HEK293 (cell line): ENCODE measurements around the gene ATG12.

Source experiments
- FEZF1 ChIP-seq: fragments of 450-650 bp; formaldehyde crosslinking; IDR thresholded peaks from 2 replicates; pipeline ENCODE4 v1.5.1; 2016; ENCODE audit warnings: missing biosample characterization, missing genetic modification characterization
- HOXD13 ChIP-seq: sonication (generic); formaldehyde crosslinking; IDR thresholded peaks from 2 replicates; pipeline ENCODE4 v1.8.0; 2022; ENCODE audit warnings: missing genetic modification reagents, borderline replicate concordance
- MZF1 ChIP-seq: fragments of 450-650 bp; formaldehyde crosslinking; IDR thresholded peaks from 2 replicates; pipeline ENCODE4 v1.5.1; 2017; ENCODE audit warnings: missing biosample characterization, missing genetic modification characterization, borderline replicate concordance
- OSR2 ChIP-seq: fragments of 450-650 bp; formaldehyde crosslinking; IDR thresholded peaks from 2 replicates; pipeline ENCODE4 v1.5.1; 2016; ENCODE audit warnings: missing biosample characterization, missing genetic modification characterization
- OVOL3 ChIP-seq: fragments of 450-650 bp; formaldehyde crosslinking; IDR thresholded peaks from 2 replicates; pipeline ENCODE4 v1.5.1; 2016; ENCODE audit warnings: missing biosample characterization, missing genetic modification characterization
- RBAK ChIP-seq: fragments of 450-650 bp; formaldehyde crosslinking; IDR thresholded peaks from 2 replicates; pipeline ENCODE4 v1.5.1; 2016; ENCODE audit warnings: missing biosample characterization, missing genetic modification characterization
- WT1 ChIP-seq: fragments of 450-650 bp; formaldehyde crosslinking; IDR thresholded peaks from 2 replicates; pipeline ENCODE4 v1.5.1; 2016; ENCODE audit warnings: missing biosample characterization, missing genetic modification characterization
- YY2 ChIP-seq: fragments of 450-650 bp; formaldehyde crosslinking; IDR thresholded peaks from 2 replicates; pipeline ENCODE4 v1.5.1; 2016; ENCODE audit warnings: missing biosample characterization, missing genetic modification characterization
- ZNF155 ChIP-seq: fragments of 450-650 bp; formaldehyde crosslinking; IDR thresholded peaks from 2 replicates; pipeline ENCODE4 v1.5.1; 2016; ENCODE audit warnings: missing biosample characterization, missing genetic modification characterization
- ZNF184 ChIP-seq: fragments of 450-650 bp; IDR thresholded peaks from 2 replicates; pipeline ENCODE4 v1.5.1; 2018; ENCODE audit warnings: missing biosample characterization, mild to moderate bottlenecking, missing genetic modification characterization
- ZNF292 ChIP-seq: fragments of 450-650 bp; formaldehyde crosslinking; IDR thresholded peaks from 2 replicates; pipeline ENCODE4 v1.5.1; 2016; ENCODE audit warnings: low read depth, missing biosample characterization, missing genetic modification characterization, borderline replicate concordance
- ZNF335 ChIP-seq: fragments of 450-650 bp; formaldehyde crosslinking; conservative IDR thresholded peaks from 2 replicates; pipeline ENCODE4 v1.5.1; 2016; ENCODE audit warnings: missing biosample characterization, missing genetic modification characterization
- ZNF394 ChIP-seq: fragments of 450-650 bp; formaldehyde crosslinking; IDR thresholded peaks from 2 replicates; pipeline ENCODE4 v1.5.1; 2016; ENCODE audit warnings: missing biosample characterization, missing genetic modification characterization, mild to moderate bottlenecking, moderate library complexity, borderline replicate concordance
- ZNF510 ChIP-seq: fragments of 450-650 bp; formaldehyde crosslinking; IDR thresholded peaks from 2 replicates; pipeline ENCODE4 v1.5.1; 2018; ENCODE audit warnings: mild to moderate bottlenecking, missing genetic modification characterization, missing biosample characterization; ENCODE audit not compliant: insufficient replicate concordance
- ZNF530 ChIP-seq: fragments of 450-650 bp; formaldehyde crosslinking; IDR thresholded peaks from 2 replicates; pipeline ENCODE4 v1.5.1; 2016; ENCODE audit warnings: low read depth, missing biosample characterization, missing genetic modification characterization
- ZNF544 ChIP-seq: fragments of 450-650 bp; formaldehyde crosslinking; IDR thresholded peaks from 2 replicates; pipeline ENCODE4 v1.5.0; 2017; ENCODE audit warnings: missing biosample characterization, missing genetic modification characterization
- ZNF558 ChIP-seq: fragments of 450-650 bp; formaldehyde crosslinking; IDR thresholded peaks from 2 replicates; pipeline ENCODE4 v1.5.1; 2016; ENCODE audit warnings: missing biosample characterization, missing genetic modification characterization
- ZNF707 ChIP-seq: fragments of 450-650 bp; formaldehyde crosslinking; IDR thresholded peaks from 2 replicates; pipeline ENCODE4 v1.5.1; 2016; ENCODE audit warnings: missing biosample characterization, missing genetic modification characterization
- ZNF747 ChIP-seq: fragments of 450-650 bp; formaldehyde crosslinking; IDR thresholded peaks from 2 replicates; pipeline ENCODE4 v1.5.1; 2016; ENCODE audit warnings: missing biosample characterization, missing genetic modification characterization
- ZNF830 ChIP-seq: fragments of 450-650 bp; IDR thresholded peaks from 2 replicates; pipeline ENCODE4 v1.5.0; 2018; ENCODE audit warnings: missing biosample characterization, missing genetic modification characterization, low read depth, mild to moderate bottlenecking, moderate library complexity
- ZNF843 ChIP-seq: fragments of 450-650 bp; formaldehyde crosslinking; IDR thresholded peaks from 2 replicates; pipeline ENCODE4 v1.5.1; 2016; ENCODE audit warnings: missing biosample characterization, missing genetic modification characterization
- TF ChIP-seq, protein P1 (sequence below): fragments of 450-650 bp; formaldehyde crosslinking; conservative IDR thresholded peaks from 2 replicates; pipeline ENCODE4 v1.5.1; 2016; ENCODE audit warnings: low read depth, missing biosample characterization, missing genetic modification characterization
- TF ChIP-seq, protein P2 (sequence below): fragments of 450-650 bp; formaldehyde crosslinking; IDR thresholded peaks from 2 replicates; pipeline ENCODE4 v1.5.1; 2016; ENCODE audit warnings: missing biosample characterization, missing genetic modification characterization
- TF ChIP-seq, protein P3 (sequence below): fragments of 450-650 bp; formaldehyde crosslinking; IDR thresholded peaks from 2 replicates; pipeline ENCODE4 v1.5.1; 2016; ENCODE audit warnings: missing biosample characterization, missing genetic modification characterization
- TF ChIP-seq, protein P4 (sequence below): fragments of 450-650 bp; IDR thresholded peaks from 2 replicates; pipeline ENCODE4 v1.5.1; 2018; ENCODE audit warnings: missing biosample characterization, mild to moderate bottlenecking, missing genetic modification characterization
- TF ChIP-seq, protein P5 (sequence below): fragments of 450-650 bp; formaldehyde crosslinking; IDR thresholded peaks from 2 replicates; pipeline ENCODE4 v1.5.1; 2017; ENCODE audit warnings: missing biosample characterization, missing genetic modification characterization
- TF ChIP-seq, protein P6 (sequence below): fragments of 450-650 bp; formaldehyde crosslinking; IDR thresholded peaks from 2 replicates; pipeline ENCODE4 v1.5.1; 2016; ENCODE audit warnings: missing biosample characterization, missing genetic modification characterization
- TF ChIP-seq, protein P7 (sequence below): fragments of 450-650 bp; formaldehyde crosslinking; IDR thresholded peaks from 2 replicates; pipeline ENCODE4 v1.5.1; 2016; ENCODE audit warnings: missing biosample characterization, missing genetic modification characterization

ATG12 gene

DNA sequence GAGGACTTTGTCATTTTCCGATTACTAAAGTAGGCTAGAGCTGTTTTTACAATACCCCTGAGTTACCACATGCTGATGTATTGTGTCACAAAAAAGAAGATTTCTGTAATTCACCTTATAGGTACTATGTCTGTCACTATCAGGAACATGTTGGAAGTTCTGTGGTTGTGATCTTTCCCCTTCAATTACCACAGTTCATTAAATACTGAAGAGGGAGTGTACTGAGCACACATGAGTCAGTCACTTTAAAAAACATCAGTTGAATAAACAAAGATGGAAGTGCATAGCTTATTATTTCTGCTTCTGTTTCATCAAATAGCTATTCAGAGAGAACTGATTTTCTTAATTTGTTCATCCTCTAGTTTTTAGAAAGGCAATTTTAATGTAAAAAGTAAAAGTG is 32.0 kb upstream of the ATG12 start (continued):
- TF ChIP-seq, protein P1, sequence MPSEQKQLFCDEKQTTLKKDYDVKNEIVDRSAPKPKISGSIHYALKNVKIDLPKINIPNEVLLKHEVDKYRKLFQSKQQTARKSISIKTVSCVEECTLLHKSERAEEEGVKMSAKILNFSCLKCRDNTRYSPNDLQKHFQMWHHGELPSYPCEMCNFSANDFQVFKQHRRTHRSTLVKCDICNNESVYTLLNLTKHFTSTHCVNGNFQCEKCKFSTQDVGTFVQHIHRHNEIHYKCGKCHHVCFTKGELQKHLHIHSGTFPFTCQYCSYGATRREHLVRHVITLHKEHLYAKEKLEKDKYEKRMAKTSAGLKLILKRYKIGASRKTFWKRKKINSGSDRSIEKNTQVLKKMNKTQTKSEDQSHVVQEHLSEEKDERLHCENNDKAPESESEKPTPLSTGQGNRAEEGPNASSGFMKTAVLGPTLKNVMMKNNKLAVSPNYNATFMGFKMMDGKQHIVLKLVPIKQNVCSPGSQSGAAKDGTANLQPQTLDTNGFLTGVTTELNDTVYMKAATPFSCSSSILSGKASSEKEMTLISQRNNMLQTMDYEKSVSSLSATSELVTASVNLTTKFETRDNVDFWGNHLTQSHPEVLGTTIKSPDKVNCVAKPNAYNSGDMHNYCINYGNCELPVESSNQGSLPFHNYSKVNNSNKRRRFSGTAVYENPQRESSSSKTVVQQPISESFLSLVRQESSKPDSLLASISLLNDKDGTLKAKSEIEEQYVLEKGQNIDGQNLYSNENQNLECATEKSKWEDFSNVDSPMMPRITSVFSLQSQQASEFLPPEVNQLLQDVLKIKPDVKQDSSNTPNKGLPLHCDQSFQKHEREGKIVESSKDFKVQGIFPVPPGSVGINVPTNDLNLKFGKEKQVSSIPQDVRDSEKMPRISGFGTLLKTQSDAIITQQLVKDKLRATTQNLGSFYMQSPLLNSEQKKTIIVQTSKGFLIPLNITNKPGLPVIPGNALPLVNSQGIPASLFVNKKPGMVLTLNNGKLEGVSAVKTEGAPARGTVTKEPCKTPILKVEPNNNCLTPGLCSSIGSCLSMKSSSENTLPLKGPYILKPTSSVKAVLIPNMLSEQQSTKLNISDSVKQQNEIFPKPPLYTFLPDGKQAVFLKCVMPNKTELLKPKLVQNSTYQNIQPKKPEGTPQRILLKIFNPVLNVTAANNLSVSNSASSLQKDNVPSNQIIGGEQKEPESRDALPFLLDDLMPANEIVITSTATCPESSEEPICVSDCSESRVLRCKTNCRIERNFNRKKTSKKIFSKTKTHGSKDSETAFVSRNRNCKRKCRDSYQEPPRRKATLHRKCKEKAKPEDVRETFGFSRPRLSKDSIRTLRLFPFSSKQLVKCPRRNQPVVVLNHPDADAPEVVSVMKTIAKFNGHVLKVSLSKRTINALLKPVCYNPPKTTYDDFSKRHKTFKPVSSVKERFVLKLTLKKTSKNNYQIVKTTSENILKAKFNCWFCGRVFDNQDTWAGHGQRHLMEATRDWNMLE = no peak
- TF ChIP-seq ZNF707 (tag by site-specific recombination) (no peak), ZNF394 (peak; percentile 59), OSR2 (tag by site-specific recombination) (peak; percentile 97), MZF1 (tag by site-specific recombination) (no peak), ZNF155 (tag by site-specific recombination) (no peak), YY2 (peak; percentile 30; the same call in 1 of the 2 replicates), ZNF292 (tag by site-specific recombination) (no peak), ZNF558 (peak; percentile 35; the same call in 1 of the 2 replicates), OVOL3 (tag by site-specific recombination) (peak; percentile 72; the same call in 1 of the 2 replicates), ZNF510 (tag by site-specific recombination) (no peak), ZNF544 (no peak), ZNF843 (peak; percentile 88), WT1 (tag by site-specific recombination) (peak; percentile 99), ZNF830 (tag by site-specific recombination) (no peak), ZNF184 (tag by site-specific recombination) (peak; percentile 73; the same call in 1 of the 2 replicates), ZNF335 (tag by site-specific recombination) (no peak), RBAK (tag by site-specific recombination) (no peak), HOXD13 (CRISPR knock-in tag) (no peak), ZNF747 (tag by site-specific recombination) (no peak), FEZF1 (peak; percentile 84), ZNF530 (tag by site-specific recombination) (no peak)
- TF ChIP-seq, protein P2, sequence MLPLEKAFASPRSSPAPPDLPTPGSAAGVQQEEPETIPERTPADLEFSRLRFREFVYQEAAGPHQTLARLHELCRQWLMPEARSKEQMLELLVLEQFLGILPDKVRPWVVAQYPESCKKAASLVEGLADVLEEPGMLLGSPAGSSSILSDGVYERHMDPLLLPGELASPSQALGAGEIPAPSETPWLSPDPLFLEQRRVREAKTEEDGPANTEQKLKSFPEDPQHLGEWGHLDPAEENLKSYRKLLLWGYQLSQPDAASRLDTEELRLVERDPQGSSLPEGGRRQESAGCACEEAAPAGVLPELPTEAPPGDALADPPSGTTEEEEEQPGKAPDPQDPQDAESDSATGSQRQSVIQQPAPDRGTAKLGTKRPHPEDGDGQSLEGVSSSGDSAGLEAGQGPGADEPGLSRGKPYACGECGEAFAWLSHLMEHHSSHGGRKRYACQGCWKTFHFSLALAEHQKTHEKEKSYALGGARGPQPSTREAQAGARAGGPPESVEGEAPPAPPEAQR (tag by site-specific recombination) = no peak
- TF ChIP-seq, protein P3, sequence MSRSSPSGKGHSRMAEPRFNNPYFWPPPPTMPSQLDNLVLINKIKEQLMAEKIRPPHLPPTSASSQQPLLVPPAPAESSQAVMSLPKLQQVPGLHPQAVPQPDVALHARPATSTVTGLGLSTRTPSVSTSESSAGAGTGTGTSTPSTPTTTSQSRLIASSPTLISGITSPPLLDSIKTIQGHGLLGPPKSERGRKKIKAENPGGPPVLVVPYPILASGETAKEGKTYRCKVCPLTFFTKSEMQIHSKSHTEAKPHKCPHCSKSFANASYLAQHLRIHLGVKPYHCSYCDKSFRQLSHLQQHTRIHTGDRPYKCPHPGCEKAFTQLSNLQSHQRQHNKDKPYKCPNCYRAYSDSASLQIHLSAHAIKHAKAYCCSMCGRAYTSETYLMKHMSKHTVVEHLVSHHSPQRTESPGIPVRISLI (tag by site-specific recombination) = peak; percentile 97
- TF ChIP-seq, protein P4, sequence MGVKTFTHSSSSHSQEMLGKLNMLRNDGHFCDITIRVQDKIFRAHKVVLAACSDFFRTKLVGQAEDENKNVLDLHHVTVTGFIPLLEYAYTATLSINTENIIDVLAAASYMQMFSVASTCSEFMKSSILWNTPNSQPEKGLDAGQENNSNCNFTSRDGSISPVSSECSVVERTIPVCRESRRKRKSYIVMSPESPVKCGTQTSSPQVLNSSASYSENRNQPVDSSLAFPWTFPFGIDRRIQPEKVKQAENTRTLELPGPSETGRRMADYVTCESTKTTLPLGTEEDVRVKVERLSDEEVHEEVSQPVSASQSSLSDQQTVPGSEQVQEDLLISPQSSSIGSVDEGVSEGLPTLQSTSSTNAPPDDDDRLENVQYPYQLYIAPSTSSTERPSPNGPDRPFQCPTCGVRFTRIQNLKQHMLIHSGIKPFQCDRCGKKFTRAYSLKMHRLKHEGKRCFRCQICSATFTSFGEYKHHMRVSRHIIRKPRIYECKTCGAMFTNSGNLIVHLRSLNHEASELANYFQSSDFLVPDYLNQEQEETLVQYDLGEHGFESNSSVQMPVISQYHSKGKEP (tag by site-specific recombination) = peak; percentile 48; the same call in 1 of the 2 replicates
- TF ChIP-seq, protein P5, sequence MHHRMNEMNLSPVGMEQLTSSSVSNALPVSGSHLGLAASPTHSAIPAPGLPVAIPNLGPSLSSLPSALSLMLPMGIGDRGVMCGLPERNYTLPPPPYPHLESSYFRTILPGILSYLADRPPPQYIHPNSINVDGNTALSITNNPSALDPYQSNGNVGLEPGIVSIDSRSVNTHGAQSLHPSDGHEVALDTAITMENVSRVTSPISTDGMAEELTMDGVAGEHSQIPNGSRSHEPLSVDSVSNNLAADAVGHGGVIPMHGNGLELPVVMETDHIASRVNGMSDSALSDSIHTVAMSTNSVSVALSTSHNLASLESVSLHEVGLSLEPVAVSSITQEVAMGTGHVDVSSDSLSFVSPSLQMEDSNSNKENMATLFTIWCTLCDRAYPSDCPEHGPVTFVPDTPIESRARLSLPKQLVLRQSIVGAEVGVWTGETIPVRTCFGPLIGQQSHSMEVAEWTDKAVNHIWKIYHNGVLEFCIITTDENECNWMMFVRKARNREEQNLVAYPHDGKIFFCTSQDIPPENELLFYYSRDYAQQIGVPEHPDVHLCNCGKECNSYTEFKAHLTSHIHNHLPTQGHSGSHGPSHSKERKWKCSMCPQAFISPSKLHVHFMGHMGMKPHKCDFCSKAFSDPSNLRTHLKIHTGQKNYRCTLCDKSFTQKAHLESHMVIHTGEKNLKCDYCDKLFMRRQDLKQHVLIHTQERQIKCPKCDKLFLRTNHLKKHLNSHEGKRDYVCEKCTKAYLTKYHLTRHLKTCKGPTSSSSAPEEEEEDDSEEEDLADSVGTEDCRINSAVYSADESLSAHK (tag by site-specific recombination) = peak; percentile 74
- TF ChIP-seq, protein P6, sequence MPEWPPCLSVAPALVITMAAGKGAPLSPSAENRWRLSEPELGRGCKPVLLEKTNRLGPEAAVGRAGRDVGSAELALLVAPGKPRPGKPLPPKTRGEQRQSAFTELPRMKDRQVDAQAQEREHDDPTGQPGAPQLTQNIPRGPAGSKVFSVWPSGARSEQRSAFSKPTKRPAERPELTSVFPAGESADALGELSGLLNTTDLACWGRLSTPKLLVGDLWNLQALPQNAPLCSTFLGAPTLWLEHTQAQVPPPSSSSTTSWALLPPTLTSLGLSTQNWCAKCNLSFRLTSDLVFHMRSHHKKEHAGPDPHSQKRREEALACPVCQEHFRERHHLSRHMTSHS (tag by site-specific recombination) = 0 out of 2 replicates have a peak, but pooled peaks have one; percentile 47
- TF ChIP-seq, protein P7, sequence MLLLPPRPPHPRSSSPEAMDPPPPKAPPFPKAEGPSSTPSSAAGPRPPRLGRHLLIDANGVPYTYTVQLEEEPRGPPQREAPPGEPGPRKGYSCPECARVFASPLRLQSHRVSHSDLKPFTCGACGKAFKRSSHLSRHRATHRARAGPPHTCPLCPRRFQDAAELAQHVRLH (tag by site-specific recombination) = 0 out of 2 replicates have a peak, but pooled peaks have one; percentile 18
